Fibroblast of the aortic adventitia (primary cell): ENCODE results near the gene LPIN1. TPM values are rescaled to one million over a fixed set of nuclear protein-coding genes. Genes with fewer than 3 reads are reported as not detected.
"Not testable (repeated sequence)": the region's sequence is repeated elsewhere in the genome, so short reads cannot be mapped to it uniquely, and the experiment has no call there.

Experiments used
- DNase-seq: peaks from one replicate; pipeline ENCODE4 v3.0.0-alpha.2; 2010; ENCODE audit warnings: low read depth
- H3K4me3 ChIP-seq: 2 replicates; pipeline ENCODE4 v1.5.1; 2011; ENCODE audit warnings: low read depth, mild to moderate bottlenecking, control low read depth, low read length, moderate library complexity
- CTCF ChIP-seq: IDR thresholded peaks from 2 replicates; pipeline ENCODE4 v1.5.1; 2011; ENCODE audit warnings: mild to moderate bottlenecking, low read length, control low read depth, inconsistent platforms; ENCODE audit not compliant: insufficient read depth
- total RNA-seq: library from RNA; depleted of rRNA; stranded (reverse); fragments of >200 nt; gene quantifications from 2 replicates; pipeline ENCODE4 v1.2.3, GENCODE V29; 2012; ENCODE audit warnings: low replicate concordance

LPIN1 gene
- total RNA-seq, 1 donor: 50.4 TPM

GRCh38 chr2:11808016-11808400 lies 61.6 kb downstream of the LPIN1 start:
- no peak overlapping the region for H3K4me3 ChIP-seq
- no peak for TF ChIP-seq CTCF
- no peak for DNase-seq

- no peak overlapping the region for H3K4me3 ChIP-seq
- DNase-seq: no peak
- TF ChIP-seq CTCF: no peak
These were observed 63.3 kb downstream of the LPIN1 start for GRCh38 chr2:11809586-11810236.

- H3K4me3 ChIP-seq: no peak overlapping the region
- no peak for TF ChIP-seq CTCF
- no peak for DNase-seq
These were observed 64.0 kb downstream of the LPIN1 start for GRCh38 chr2:11810237-11810977.

GRCh38 chr2:11811036-11811654 lies 64.7 kb downstream of the LPIN1 start:
- DNase-seq: no peak
- no peak overlapping the region for H3K4me3 ChIP-seq
- TF ChIP-seq CTCF: no peak

- DNase-seq: no peak
- no peak for TF ChIP-seq CTCF
- H3K4me3 ChIP-seq: no peak overlapping the region
These were observed 66.2 kb downstream of the LPIN1 start for GRCh38 chr2:11812466-11813248.

GRCh38 chr2:11813345-11813744 lies 66.9 kb downstream of the LPIN1 start:
- not testable (repeated sequence) for DNase-seq, H3K4me3 ChIP-seq

GRCh38 chr2:11813951-11814350 lies 67.5 kb downstream of the LPIN1 start:
- no peak for DNase-seq
- TF ChIP-seq CTCF: no peak
- H3K4me3 ChIP-seq: no peak overlapping the region
